Stimulated activated CD4-positive, alpha-beta T cell treated with anti-CD3 and anti-CD28 coated beads, TNF-alpha, amount 100 ng/mL, for 24 hours (primary cell): ENCODE results near the gene TRIM63.
A peak's percentile ranks its signal among the peaks of the same experiment; 100 is the strongest.

Experiments used
- DNase-seq, 3 experiments: peaks; one replicate each; pipeline ENCODE4 v3.0.0-alpha.2; 2020; ENCODE audit warnings: low read depth in 3 of 3

The TRIM63 gene

DNA sequence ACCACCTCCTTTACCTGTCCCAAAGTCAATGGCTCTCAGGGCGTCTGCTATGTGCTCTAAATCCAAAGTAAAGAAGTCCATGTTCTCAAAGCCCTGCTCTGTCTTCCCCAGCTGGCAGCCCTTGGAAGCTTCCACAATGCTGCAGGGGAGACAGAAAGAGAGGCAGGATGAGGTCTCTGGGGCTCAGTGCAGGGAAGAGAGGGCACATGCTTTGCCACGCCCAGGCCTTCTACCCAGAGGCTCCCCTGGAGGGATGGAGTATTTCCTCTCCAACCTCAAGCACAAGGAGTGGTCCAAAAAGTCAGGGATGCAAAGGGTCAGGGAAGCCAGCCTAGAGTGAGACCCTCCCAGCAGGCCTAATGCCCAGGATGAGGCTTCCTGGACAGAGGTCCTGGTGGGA, 10.2 kb downstream of the TRIM63 start:
- no peak for DNase-seq

DNA sequence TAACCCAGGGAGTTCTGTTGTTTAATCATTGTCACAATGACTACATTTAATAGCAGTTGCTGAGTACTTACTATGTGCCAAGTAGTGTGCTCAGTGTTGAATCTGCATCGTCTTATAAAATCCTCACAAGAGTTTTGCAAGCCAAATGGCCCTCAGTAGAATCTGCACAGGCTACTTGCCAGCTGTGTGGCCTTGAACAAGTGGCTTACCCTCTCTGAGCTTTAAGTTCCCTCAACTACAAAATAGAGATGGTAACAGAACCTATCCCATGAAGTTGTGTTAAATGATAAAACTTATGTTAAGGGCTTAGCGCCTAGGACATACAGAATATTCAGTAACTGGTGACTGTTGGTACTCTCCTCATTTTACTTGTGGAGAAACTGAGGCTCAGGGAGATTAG, 12.4 kb downstream of the TRIM63 start:
- no peak for DNase-seq

GRCh38 chr1:26053718-26054560, 13.5 kb downstream of the TRIM63 start:
- no peak for DNase-seq

DNA sequence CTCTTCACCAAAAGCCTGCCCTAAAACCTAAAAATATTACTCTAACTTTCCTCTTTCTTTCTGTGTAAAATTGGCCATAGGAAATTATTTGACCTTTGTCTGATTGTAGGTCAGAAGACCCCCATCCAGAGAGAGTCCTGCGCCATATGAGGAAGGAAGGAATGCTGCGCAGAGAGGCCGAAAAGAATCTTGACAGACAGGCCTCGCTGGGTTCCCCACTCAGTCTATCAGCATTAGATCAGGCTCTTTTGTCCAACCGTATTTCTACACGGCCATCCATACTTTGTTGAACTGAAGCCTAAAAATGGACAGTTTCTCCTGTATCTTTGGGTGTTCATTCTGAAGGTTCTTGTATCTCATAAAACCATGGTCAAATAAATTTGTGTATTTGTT, 17.2 kb downstream of the TRIM63 start:
- DNase-seq = no peak

GRCh38 chr1:26049531-26050247, 17.7 kb downstream of the TRIM63 start:
- DNase-seq = no peak

GRCh38 chr1:26047278-26047874, 20.1 kb downstream of the TRIM63 start:
- no peak for DNase-seq

- DNase-seq = no peak
Measured at GRCh38 chr1:26046246-26047095, 21.0 kb downstream of the TRIM63 start.

GRCh38 chr1:26045722-26046245, 21.6 kb downstream of the TRIM63 start, which contains the start of gene SLC30A2:
TSS of gene SLC30A2 (minus strand) at chr1:26046118. CDS start at chr1:26045896, 222 bp downstream.
- DNase-seq = no peak

DNA sequence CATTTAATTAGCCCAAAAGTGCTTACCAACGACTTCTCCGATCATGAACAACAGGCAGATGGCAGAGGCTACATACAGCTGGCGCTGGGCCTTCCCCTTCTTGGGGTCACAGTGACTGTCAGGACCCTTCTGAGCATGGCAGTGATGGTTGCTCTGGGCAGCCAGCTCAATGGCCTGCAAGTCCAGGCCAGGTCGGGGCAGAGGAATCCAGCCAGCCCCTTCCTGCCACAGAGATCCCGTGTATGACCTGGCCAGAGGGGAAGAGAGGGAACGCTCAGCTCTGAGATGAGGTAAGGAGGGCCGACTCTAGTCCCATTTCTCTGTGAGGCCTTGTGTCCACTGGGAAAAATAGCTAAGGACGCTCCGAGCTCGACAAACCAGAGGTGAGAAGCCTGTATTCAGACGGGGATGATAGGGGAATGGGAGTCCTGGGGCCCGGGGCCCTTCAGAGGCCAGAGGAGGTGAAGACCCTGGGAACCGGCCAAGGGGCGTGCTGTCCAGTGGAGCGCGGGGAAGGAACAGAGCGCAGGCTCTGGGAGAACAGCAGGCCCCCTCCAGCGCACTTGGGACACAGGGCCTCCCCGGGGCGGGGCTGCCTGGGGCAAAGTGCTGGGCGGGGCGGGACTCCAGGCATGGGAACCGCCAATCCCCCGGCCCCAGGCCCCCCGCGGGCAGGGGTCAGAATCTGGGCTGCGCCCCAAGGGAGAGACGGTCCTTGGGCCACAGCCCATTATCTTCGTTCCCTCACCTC, 22.3 kb downstream of the TRIM63 start:
- no peak for DNase-seq

GRCh38 chr1:26044414-26044813, 23.0 kb downstream of the TRIM63 start:
- DNase-seq = no peak

DNA sequence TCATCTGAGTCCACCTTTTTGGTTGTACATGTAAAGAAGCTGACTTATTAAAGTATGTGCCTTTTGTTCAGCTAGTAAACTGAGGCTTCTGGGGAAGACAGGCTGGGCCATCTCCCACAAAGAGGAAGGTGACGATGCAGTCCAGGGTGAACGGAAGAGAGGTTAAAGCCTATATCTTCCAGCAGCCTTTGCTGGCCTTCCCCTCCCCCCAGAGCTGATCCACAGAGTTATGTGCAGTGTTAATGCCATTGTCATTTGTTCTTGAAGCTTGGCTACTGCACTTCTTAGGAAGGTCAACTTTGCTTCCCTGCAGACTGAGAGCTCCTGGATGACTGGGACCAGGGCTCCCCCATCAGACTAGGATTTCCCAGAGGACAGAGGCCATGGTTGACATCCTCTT, 23.7 kb downstream of the TRIM63 start:
- DNase-seq = no peak

GRCh38 chr1:26041978-26042377, 25.5 kb downstream of the TRIM63 start:
- DNase-seq = no peak

DNA sequence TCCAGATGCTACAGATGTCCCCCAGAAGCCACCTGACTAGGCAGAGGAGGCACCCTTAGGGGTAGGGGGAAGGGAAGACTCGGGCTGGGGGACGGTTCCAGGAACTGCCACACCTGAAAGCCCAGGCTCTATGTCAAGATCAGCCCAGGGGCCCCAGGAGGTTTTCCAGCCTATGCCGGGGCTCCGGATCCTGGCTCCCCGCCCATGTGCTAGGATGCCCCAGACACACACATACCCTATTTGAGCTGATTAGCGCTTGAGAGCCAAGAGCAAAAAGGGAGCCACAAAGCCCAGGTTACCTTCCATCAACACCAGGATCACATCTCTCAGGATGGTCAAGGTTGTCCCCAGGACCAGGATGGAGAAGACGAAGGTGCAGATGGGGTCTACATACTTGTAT, 26.0 kb downstream of the TRIM63 start:
- DNase-seq = no peak

- no peak for DNase-seq
Measured at GRCh38 chr1:26038904-26039303, 28.5 kb downstream of the TRIM63 start.

- no peak for DNase-seq
Measured at GRCh38 chr1:26038477-26038876, 29.0 kb downstream of the TRIM63 start.

- DNase-seq = no peak
Measured at GRCh38 chr1:26037904-26038303, 29.5 kb downstream of the TRIM63 start.

DNA sequence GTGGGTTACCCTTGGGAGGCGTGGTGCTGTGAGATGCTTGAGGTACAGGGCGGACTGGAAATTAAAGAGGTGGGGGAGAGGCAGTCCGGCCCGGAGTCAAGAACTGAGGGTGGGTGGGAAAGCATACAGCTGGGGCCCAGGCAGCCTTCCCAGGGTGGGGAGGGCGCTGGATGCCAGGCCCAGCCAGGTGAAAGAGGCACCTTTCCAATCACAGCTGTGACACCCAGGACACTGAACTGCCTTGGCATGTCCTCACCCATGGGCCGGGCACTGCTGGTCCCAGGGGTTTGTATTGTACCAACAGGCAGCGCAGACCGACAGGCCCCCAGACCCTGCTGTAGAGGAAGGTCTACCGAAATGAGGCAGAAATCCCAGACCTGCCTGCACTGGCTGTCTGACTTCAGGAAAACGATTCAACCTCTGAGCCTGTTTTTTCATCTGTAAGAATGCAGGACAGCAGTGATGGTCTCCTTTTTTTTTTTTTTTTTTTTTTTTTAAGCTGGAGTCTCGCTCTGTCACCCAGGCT, 30.6 kb downstream of the TRIM63 start:
- DNase-seq = no peak

DNA sequence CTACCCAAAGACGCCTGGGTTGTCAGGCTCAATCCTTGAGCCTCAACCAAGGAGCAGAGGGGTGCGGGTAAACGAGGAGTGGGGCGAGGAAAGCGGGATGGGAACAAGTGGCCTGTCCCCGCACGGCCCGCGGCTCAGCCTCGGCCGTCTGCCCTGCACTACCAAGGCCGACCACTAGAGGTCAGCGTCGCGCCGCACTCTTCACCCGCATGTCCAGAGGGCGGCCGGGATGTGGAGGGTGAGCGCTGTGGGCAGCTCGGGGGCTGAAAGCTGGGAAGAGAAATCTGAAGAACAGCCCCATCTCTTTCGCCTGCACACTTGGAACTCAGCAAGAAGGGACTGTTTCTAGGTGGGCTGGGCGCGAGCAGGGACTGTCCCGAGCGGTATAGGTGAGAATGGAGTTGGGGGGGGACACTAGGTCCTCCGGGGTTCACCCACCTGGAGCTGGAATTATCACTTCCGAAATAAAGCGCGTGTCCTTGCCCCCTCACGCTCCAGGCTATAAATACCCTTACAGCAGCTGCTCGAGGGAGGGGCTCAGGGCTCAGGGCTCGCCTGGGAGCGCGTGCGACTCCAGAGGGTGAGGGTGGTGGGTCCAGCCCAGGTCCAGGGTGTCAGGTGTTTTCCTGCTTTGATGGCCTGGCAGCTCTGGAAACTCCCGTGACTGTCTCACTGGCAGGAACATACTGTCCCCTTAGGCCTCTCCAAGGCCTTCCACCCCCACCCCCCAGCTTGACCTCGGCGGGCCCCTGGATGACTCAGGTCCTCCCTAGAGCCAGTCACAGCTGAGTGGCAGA, 31.3 kb downstream of the TRIM63 start:
- DNase-seq = peak; percentile 46 to 72 (median 56)

GRCh38 chr1:26035203-26035958, 32.0 kb downstream of the TRIM63 start:
- DNase-seq = peak; percentile 81 to 93 (median 89)
